ENCODE measurements around the gene NR1I3.

- no peak for TF ChIP-seq POLR2A (IDR thresholded peaks at IDR 0.05)
- no peak for TF ChIP-seq CTCF (IDR thresholded peaks at IDR 0.05)
Observed at GRCh38 chr1:161260376-161261260, 22.6 kb upstream of the NR1I3 start.
